GM23338 (cell line): ENCODE measurements around the gene DDX25. TPM values are rescaled to one million over a fixed set of nuclear protein-coding genes. Genes with fewer than 3 reads are reported as not detected.

Source experiments
- EZH2phosphoT487 ChIP-seq: fragments of 200-600 bp; sonication (generic); IDR thresholded peaks from one replicate; pipeline ENCODE4 v1.8.1; 2018; ENCODE audit warnings: antibody characterized with exemption; ENCODE audit not compliant: unreplicated experiment
- REST ChIP-seq: IDR thresholded peaks from one replicate; pipeline ENCODE4 v1.6.1; 2018; ENCODE audit warnings: antibody characterized with exemption; ENCODE audit not compliant: unreplicated experiment
- ZNF331 ChIP-seq: fragments of 250-450 bp; sonication (Bioruptor Pico); IDR thresholded peaks from 2 replicates; pipeline ENCODE4 v1.5.0; 2020; ENCODE audit warnings: low read depth, mild to moderate bottlenecking, moderate library complexity
- polyA plus RNA-seq: library from polyadenylated mRNA; unstranded; fragments of >200 nt; fragmentation: Nextera tagmentation; extraction: Ambion mirVana; gene quantifications from 2 replicates; pipeline ENCODE4 v1.2.1, GENCODE V29; 2016
- total RNA-seq: library from RNA; depleted of rRNA; stranded (reverse); fragments of >200 nt; shearing (Covaris generic); gene quantifications from 2 replicates; pipeline ENCODE4 v1.2.3, GENCODE V29; 2014
- TF ChIP-seq, protein P1 (sequence below): fragments of 250-450 bp; sonication (Bioruptor Pico); IDR thresholded peaks from 2 replicates; pipeline ENCODE4 v1.5.0; 2020; ENCODE audit warnings: mild to moderate bottlenecking, moderate library complexity
- TF ChIP-seq, protein P2 (sequence below): IDR thresholded peaks from 2 replicates; pipeline ENCODE4 v1.6.1; 2016; ENCODE audit warnings: antibody characterized with exemption

Gene DDX25
- total and polyA plus RNA-seq, 2 experiments from 2014 or later, result 20.6 to 23.6 TPM

GRCh38 chr11:125943661-125944349, 39.5 kb downstream of the DDX25 start (continued):
- TF ChIP-seq REST, result no peak
- no peak for TF ChIP-seq EZH2phosphoT487
- TF ChIP-seq, protein P1, sequence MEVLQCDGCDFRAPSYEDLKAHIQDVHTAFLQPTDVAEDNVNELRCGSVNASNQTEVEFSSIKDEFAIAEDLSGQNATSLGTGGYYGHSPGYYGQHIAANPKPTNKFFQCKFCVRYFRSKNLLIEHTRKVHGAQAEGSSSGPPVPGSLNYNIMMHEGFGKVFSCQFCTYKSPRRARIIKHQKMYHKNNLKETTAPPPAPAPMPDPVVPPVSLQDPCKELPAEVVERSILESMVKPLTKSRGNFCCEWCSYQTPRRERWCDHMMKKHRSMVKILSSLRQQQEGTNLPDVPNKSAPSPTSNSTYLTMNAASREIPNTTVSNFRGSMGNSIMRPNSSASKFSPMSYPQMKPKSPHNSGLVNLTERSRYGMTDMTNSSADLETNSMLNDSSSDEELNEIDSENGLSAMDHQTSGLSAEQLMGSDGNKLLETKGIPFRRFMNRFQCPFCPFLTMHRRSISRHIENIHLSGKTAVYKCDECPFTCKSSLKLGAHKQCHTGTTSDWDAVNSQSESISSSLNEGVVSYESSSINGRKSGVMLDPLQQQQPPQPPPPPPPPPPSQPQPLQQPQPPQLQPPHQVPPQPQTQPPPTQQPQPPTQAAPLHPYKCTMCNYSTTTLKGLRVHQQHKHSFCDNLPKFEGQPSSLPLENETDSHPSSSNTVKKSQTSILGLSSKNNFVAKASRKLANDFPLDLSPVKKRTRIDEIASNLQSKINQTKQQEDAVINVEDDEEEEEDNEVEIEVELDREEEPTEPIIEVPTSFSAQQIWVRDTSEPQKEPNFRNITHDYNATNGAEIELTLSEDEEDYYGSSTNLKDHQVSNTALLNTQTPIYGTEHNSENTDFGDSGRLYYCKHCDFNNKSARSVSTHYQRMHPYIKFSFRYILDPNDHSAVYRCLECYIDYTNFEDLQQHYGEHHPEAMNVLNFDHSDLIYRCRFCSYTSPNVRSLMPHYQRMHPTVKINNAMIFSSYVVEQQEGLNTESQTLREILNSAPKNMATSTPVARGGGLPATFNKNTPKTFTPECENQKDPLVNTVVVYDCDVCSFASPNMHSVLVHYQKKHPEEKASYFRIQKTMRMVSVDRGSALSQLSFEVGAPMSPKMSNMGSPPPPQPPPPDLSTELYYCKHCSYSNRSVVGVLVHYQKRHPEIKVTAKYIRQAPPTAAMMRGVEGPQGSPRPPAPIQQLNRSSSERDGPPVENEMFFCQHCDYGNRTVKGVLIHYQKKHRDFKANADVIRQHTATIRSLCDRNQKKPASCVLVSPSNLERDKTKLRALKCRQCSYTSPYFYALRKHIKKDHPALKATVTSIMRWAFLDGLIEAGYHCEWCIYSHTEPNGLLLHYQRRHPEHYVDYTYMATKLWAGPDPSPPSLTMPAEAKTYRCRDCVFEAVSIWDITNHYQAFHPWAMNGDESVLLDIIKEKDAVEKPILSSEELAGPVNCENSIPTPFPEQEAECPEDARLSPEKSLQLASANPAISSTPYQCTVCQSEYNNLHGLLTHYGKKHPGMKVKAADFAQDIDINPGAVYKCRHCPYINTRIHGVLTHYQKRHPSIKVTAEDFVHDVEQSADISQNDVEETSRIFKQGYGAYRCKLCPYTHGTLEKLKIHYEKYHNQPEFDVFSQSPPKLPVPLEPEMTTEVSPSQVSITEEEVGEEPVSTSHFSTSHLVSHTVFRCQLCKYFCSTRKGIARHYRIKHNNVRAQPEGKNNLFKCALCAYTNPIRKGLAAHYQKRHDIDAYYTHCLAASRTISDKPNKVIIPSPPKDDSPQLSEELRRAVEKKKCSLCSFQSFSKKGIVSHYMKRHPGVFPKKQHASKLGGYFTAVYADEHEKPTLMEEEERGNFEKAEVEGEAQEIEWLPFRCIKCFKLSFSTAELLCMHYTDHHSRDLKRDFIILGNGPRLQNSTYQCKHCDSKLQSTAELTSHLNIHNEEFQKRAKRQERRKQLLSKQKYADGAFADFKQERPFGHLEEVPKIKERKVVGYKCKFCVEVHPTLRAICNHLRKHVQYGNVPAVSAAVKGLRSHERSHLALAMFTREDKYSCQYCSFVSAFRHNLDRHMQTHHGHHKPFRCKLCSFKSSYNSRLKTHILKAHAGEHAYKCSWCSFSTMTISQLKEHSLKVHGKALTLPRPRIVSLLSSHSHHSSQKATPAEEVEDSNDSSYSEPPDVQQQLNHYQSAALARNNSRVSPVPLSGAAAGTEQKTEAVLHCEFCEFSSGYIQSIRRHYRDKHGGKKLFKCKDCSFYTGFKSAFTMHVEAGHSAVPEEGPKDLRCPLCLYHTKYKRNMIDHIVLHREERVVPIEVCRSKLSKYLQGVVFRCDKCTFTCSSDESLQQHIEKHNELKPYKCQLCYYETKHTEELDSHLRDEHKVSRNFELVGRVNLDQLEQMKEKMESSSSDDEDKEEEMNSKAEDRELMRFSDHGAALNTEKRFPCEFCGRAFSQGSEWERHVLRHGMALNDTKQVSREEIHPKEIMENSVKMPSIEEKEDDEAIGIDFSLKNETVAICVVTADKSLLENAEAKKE (CRISPR knock-in tag), result no peak
- no peak for TF ChIP-seq ZNF331 (CRISPR knock-in tag)
- TF ChIP-seq, protein P2, sequence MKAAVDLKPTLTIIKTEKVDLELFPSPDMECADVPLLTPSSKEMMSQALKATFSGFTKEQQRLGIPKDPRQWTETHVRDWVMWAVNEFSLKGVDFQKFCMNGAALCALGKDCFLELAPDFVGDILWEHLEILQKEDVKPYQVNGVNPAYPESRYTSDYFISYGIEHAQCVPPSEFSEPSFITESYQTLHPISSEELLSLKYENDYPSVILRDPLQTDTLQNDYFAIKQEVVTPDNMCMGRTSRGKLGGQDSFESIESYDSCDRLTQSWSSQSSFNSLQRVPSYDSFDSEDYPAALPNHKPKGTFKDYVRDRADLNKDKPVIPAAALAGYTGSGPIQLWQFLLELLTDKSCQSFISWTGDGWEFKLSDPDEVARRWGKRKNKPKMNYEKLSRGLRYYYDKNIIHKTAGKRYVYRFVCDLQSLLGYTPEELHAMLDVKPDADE, result no peak
